T-helper 22 cell (primary cell): ENCODE measurements around the gene GMIP.

ENCODE experiments used
- DNase-seq: peaks from one replicate; pipeline ENCODE4 v3.0.0-alpha.2; 2020; ENCODE audit warnings: low read depth

GMIP gene

DNA sequence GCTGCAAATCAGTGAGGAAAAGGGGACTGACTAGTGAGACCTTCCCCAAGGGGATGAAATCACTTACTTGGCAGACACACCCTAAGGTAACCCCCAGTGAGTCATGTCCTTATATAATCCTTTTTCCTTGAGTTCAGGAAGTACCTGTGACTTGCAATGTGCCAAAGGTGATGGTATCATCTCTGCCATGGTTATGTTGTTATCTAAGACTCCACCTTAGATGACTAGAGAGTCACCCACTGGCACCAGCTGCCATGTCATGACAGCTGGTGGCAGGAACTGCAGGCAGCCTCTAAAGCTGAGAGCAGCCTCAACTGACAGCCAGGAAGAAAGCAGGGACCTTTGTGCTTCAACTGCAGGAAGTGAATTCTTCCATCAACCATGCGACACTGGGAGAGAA, 37.4 kb downstream of the GMIP start:
- peak; percentile 69 for DNase-seq

DNA sequence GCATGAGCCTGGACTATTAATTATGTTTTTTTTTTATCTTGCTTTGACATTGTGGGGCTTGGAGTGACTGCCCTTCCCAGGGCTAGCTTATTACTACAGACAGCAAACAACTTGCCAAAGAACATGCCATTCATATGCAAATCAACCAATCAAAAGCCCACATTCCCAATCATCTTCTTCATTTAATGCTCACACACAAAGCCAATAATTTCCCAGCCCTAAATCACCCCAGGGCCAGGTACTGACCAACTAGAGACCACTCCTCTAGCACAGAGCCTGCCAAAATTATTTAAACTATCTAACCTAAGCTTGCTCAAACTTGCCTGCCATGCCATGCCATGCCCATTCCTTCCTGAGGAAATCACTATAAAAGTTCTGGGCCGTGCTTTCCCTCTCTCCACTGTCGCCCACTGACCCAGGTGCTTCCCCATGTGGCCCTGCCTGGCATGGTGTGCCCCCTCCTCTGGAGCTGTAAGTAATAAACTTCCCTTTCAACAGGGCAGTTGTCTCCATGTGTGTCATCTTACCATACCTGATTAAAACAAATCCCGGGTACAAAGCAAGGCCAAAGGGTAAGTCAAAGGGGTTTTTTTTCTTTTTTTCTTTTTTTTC, 40.6 kb downstream of the GMIP start:
- DNase-seq = no peak

DNA sequence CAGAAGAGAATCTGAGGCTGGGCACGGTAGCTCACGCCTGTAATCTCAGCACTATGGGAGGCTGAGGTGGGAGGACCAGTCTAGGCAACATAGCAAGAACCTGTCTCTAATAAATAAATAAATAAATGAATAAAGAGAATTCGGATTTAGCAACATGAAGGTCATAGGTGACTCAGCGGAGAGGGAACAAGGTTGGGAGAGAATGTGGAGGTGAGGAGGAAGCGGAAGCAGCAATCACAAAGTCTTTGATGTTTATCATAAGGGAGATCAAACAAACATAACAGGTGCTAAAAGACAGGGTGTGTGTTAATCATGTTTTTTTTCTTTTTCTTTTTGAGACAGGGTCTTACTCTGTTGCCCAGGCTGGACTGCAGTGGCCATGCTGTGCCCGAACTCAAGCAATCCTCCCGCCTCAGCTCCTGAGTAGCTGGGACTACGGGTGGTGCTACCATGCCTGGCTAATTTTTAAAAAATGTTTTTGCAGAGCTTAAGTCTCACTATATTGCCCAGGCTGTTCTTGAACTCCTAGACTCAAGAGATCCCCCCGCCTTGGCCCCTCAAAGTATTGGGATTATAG, 41.2 kb downstream of the GMIP start:
- peak; percentile 67 for DNase-seq

DNA sequence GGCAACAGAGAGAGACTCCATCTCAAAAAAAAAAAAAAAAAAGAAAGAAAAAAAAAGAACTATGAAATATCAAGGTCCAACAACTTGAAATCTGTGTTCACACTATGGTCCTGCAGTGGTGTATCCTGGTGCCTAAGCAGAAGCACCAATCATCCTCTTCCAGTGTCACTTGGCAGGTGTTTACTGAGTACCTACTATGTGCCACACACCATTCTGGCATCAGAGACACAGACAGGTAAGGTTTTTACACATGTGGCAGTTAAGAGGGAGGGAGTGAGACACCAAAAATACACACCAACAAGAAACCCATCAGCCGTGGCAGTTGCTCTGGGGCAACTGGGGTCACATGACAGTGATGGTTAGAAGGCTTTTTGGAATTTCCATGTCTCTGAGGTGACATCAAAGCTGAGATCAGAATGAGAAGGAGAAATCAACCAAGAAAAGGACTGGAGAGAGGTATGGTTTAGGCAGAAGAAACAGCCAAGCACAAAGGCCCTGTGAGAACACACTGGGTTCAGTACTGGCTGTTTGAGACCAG, 42.6 kb downstream of the GMIP start:
- DNase-seq = no peak

DNA sequence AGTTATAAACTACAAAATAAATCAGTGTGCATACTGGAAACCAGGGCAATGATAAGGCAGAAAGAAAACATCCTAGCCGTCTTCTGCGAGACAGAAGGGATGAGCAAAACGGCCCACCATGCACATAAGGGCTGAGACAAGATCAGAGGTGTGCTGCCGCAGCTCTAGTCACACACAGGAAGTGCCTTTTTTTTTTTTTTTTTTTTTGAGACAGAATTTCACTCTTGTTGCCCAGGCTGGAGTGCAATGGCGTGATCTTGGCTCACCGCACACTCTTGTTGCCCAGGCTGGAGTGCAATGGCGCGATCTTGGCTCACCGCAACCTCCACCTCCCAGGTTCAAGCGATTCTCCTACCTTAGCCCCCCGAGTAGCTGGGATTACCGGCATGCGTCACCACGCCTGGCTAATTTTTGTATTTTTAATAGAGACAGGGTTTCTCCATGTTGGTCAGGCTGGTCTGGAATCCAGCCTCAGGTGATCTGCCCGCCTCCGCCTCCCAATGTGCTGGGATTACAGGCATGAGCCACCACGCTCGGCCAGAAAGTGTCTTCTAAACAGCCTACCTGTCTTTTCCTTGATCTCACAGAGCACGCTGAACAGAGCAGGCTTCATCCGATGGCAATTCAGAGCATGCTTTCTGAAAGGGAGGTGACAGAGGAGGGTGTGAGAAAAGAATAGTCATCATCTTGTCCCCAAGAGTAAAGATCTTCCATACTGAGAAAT, 44.6 kb downstream of the GMIP start:
- DNase-seq = peak; percentile 72

DNA sequence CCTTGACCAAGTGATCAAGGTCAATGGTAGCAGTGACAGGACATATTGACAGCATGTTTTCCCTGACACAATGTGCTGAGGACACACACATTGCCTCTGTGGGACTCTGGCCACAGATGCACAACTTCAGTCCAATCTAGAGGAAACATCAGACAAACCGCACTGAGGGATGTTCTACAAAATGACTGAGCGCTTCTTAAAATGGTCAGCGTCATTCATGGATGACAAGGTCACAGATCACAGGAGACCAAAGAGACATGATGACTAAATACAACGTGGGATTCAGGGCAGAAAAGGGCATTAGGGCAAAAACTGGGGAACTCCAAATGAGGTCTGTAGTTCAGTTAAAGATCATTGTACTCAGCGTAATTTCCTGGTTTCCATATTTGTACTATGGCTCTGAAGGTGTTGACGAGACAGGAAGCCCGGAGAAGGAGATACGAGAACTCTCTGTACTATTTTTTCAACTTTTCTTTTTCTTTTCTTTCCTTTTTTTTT, 45.6 kb downstream of the GMIP start:
- DNase-seq = peak; percentile 66

DNA sequence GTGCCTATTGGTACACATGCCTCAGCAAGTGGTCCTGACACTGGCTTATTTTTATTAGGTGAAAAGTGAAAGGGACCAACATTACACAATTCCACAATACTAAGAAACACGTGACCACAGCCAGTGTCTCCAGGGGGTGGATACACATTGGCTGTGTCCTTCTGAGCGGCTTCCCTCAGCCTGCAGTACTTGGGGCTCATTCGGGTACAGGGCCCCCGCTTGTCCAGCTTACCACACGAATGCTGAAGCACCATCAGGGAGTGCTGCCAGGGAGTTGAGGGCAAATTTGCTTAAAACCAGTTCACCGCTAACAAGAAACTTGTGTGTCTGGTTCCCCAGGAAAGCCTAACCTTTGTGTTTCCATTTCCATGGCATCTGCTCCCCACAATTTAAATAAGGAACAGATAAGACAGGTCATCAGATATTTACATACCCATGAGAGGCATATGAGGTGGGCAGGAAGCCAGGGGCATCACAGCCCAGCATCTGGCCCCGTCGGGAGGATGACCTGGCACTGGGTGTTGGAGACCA, 48.2 kb downstream of the GMIP start:
- DNase-seq = no peak

DNA sequence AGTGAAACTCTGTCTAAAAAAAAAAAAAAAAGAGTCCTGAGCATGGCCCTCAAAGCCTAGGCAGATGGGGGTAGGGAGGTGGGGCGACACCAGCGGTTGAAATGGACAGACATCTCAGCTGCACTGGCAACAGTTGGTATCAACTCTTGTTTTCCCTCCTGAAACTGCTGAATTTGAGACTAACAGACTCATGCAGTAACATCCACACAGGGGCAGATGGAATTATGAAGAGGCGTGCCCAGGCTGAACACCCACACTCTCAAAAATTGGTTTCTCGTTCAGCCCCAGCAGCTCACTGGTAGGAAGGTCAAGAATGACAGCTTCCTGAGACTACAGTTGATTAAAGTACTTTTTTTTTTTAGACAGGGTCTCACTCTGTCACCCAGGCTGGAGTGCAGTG, 49.1 kb downstream of the GMIP start:
- no peak for DNase-seq

DNA sequence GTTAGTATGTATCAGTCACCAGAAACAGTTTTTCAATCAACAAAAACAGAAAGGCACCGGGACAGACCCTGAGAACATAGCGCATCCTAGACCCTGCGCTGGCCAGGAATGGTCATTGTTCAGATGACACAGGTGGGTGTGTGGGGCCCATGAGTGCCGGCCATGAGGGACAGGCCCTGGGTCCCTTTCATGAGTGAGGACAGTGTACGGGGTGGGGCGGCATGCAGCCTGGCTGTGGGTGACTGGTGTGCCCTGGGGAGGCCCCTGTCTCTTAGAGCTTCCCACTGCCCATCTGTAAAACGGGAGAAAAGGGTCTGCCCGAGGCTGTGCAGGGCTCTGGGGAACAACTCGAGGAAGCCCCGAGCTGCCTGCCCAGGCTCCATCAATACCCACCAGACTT, 50.8 kb downstream of the GMIP start:
- no peak for DNase-seq

DNA sequence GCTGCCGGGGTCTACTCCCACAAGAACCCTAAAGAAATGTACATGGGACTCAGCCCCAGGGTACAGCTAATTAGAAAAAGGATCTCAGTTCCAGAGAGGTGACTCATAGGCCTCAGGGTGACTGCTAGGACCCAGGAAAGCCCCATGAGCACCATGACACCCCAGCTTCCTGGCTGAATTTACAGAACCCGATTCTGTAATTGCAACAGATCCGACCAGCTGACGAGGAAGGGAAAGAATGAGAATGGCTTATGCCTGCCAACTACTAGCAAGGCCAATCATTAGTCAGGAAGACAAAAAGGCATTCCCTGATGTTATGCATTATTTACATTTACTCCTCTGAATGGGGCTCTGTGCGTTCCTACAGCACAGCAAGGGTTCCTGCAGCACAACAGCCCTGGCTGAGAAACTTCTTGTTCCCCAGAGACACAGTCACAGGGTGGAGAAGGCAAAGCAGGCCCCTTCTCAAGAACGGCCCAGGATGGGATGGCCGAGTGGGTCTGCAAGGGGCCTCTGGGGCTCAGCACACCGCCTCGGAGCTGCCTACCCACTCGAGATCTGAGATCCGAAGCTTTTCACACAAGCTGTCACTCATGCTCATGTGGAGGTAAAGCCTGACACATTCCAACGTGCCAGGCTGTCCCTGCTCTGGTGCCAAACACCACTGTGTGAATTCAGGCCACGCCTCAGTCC, 52.2 kb downstream of the GMIP start:
- DNase-seq = peak; percentile 77

DNA sequence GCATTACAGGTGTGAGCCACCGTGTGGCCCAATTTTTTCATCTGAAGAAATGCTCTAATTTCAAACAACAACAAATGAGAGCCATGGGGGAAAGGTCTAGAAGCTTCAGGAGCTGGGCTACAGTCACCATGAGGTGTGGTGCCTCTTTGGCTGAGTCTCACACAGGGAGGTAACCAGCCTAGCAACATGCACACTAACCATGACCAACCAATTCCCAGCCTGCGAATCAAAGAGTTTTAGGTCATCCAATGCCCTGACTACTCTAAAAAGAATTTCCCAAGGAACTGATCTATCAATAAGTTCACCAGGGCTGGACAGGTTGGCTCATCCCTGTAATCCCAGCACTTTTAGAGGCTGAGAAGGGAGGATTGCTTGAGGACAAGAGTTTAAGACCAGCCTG, 54.9 kb downstream of the GMIP start:
- DNase-seq = no peak

DNA sequence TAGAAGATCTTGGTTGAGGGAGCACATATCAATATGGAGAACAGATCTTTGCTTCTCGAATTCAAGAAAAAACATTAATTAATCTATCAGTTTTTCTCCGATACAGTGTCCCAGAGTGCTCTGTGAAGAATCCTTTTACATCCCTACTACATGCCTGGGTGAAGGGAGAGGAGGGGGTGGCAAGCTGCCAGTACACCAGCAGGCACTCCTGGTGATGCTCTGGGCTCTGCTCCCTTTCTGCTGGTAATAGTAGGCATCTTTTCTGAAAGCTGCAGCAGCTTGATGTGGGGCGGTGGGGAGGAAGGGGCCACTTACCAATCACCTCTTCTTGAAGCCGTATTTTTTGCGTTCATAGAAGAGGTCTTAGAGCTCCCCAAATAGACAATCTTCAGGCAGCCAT, 55.7 kb downstream of the GMIP start:
- DNase-seq = no peak

DNA sequence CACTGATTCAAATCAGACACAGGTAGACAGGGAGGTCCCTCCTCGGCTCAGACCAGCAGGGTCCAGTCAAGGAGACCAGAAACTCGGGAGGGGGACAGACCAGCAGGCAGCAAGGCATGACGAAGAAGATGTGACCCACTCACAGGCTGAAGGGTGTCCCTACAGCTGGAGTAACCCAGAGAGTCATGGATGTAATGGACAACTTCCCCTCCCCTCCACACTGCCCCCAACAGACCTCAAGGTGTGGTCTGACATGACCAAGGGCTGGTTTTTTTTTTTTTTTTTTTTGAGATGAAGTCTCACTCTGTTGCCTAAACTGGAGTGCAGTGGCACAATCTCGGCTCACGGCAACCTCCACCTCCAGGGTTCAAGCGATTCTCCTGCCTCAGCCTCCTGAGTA, 59.1 kb downstream of the GMIP start:
- DNase-seq = no peak

DNA sequence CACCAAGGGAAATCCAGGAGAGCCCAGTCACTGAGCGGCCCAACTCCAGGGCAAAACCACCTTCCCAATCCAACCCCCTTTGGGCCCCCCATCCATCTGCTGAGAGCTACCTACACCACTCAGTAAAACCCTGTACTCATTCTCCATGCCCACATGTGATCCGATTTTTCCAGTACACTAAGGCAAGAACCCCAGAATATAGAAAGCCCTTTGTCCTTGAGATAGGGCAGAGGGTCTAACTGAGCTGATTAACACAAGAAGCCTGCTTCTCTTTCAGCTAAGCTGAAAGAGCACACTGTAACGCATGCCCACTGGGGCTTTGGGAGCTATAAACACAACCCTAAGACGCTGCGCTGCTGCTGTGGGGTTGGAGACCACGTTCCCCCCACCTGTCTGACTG, 61.0 kb downstream of the GMIP start:
- DNase-seq = no peak

DNA sequence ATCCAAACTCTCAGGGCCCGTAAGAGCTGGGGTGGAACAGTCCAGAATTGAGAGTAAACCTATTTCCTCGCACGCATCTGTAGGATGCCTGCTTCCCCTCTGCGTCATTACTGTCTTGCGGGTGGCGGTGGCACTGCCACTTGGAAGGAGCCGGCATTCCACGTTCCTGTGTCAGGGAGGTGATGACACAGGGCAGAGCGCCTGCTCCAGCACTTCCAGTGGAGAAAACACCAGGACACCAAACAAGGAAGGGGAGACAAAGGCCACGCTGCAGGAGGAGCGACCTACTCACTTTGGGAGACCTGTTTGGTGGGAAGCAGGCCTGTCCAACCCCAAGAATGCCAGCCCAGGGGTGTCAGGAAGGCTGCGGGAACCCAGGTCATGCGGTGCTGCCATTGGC, 62.1 kb downstream of the GMIP start:
- DNase-seq = no peak

DNA sequence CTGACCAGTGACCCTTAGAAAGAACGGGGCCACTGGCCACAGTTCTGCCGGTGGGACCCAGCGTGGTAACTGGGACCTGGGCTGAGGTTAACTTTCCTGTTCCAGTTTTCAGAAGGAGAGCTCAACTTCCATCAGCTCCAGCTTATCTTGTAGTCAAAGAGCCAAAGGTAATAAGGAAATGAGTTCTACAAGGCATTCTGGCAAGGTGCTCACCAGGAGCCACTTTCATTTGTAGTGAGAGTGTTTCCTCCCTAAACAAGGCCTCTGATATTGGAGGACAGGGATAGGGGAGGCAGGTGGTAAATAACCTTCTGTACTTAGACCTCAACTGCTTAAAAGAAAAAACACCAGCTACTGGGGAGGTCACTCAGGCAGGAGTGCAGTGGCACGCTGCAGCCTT, 63.0 kb downstream of the GMIP start:
- DNase-seq = no peak

DNA sequence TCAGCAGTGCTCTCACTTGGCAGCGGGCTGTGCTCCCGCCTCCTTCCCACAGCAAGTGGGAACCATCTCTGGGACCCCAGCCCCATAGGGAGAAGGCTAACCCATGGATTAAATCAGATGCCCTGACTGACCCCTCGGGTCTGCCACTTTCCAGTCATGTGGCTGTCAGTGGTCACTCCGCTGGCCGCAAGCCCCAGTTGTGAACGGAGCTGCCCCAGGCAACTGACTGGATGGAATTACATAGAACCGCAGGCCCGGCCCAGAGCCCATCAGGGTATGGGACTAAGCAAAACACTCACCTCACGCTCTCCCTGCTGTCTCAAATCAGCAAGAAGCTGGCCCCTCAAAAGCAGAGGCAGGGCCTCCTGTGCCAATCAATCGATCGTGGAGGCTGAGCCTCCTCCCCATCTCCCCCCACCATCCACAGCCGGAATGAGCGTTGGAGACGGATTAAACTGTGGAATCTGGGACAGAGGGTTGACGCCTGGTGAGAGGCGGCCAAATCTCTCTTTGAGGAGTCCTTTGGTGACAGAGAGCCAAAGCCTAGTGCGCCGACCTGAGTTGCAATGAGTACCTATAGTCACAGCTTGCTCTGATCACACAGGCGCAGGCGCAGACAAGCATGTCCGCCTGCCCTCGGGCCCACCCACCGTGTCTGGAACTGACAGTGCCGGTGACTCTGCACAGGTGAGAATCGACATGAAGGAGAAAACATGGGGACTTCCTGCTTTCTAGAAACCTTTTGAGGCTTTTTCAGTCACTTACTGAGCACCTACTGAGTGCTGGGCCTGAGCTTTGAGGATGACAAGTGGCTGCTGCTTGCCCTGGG, 63.7 kb downstream of the GMIP start:
- DNase-seq = no peak
